Loucy (cell line): ENCODE measurements around the gene PCP4L1.

ENCODE experiments used
- H2AFZ ChIP-seq: fragments of 200-600 bp; sonication (generic); 2 replicates; pipeline ENCODE4 v1.6.0; 2016; ENCODE audit warnings: antibody characterized with exemption, mild to moderate bottlenecking, low read length, moderate library complexity
- H3F3A ChIP-seq: fragments of 200-600 bp; 2 replicates; pipeline ENCODE4 v1.6.0; 2016; ENCODE audit warnings: antibody characterized with exemption, low read depth, mild to moderate bottlenecking
- H3K27me3 ChIP-seq: fragments of 200-600 bp; sonication (generic); 2 replicates; pipeline ENCODE4 v1.6.1; 2014; ENCODE audit warnings: low read length, mild to moderate bottlenecking; ENCODE audit not compliant: insufficient read depth, poor library complexity, severe bottlenecking
- H3K36me3 ChIP-seq: fragments of 200-600 bp; sonication (generic); 2 replicates; pipeline ENCODE4 v1.6.1; 2016; ENCODE audit warnings: low read length; ENCODE audit not compliant: insufficient read depth
- H3K4me1 ChIP-seq: fragments of 200-600 bp; sonication (generic); 2 replicates; pipeline ENCODE4 v1.5.1; 2014; ENCODE audit warnings: low read length, mild to moderate bottlenecking; ENCODE audit not compliant: insufficient read depth, poor library complexity, severe bottlenecking
- H3K4me2 ChIP-seq: fragments of 200-600 bp; sonication (generic); 2 replicates; pipeline ENCODE4 v1.6.0; 2014; ENCODE audit warnings: antibody characterized with exemption, low read length, low read depth, mild to moderate bottlenecking; ENCODE audit not compliant: poor library complexity, severe bottlenecking
- H3K4me3 ChIP-seq: fragments of 200-600 bp; sonication (generic); 2 replicates; pipeline ENCODE4 v1.5.1; 2014; ENCODE audit warnings: low read length, mild to moderate bottlenecking, mixed read lengths; ENCODE audit not compliant: poor library complexity, severe bottlenecking
- H3K79me2 ChIP-seq: fragments of 200-600 bp; sonication (generic); 2 replicates; pipeline ENCODE4 v1.6.1; 2014; ENCODE audit warnings: low read length; ENCODE audit not compliant: insufficient read depth
- H3K9ac ChIP-seq: fragments of 200-600 bp; sonication (generic); 2 replicates; pipeline ENCODE4 v1.6.0; 2014; ENCODE audit warnings: mild to moderate bottlenecking, low read depth, low read length, moderate library complexity; ENCODE audit not compliant: poor library complexity, severe bottlenecking
- H3K9me2 ChIP-seq: fragments of 200-600 bp; sonication (generic); replicated peaks from 2 replicates; pipeline ENCODE4 v1.6.1; 2016; ENCODE audit warnings: low read depth, low read length, mixed read lengths
- H3K9me3 ChIP-seq: fragments of 200-600 bp; sonication (generic); 2 replicates; pipeline ENCODE4 v1.6.1; 2014; ENCODE audit warnings: mild to moderate bottlenecking, antibody characterized with exemption, low read length, low read depth; ENCODE audit not compliant: insufficient read depth
- H4K20me1 ChIP-seq: fragments of 200-600 bp; sonication (generic); 2 replicates; pipeline ENCODE4 v1.6.0; 2014; ENCODE audit warnings: antibody characterized with exemption, low read length, mild to moderate bottlenecking; ENCODE audit not compliant: insufficient read depth, poor library complexity, severe bottlenecking
- EZH2phosphoT487 ChIP-seq: fragments of 200-600 bp; IDR thresholded peaks from 2 replicates; pipeline ENCODE4 v1.6.1; 2018; ENCODE audit warnings: antibody characterized with exemption, mild to moderate bottlenecking, moderate library complexity, borderline replicate concordance
- TF ChIP-seq, protein P1 (sequence below): fragments of 200-600 bp; sonication (generic); conservative IDR thresholded peaks from 2 replicates; pipeline ENCODE4 v1.5.1; 2014; ENCODE audit warnings: mild to moderate bottlenecking, antibody characterized with exemption, low read length

The PCP4L1 gene

DNA sequence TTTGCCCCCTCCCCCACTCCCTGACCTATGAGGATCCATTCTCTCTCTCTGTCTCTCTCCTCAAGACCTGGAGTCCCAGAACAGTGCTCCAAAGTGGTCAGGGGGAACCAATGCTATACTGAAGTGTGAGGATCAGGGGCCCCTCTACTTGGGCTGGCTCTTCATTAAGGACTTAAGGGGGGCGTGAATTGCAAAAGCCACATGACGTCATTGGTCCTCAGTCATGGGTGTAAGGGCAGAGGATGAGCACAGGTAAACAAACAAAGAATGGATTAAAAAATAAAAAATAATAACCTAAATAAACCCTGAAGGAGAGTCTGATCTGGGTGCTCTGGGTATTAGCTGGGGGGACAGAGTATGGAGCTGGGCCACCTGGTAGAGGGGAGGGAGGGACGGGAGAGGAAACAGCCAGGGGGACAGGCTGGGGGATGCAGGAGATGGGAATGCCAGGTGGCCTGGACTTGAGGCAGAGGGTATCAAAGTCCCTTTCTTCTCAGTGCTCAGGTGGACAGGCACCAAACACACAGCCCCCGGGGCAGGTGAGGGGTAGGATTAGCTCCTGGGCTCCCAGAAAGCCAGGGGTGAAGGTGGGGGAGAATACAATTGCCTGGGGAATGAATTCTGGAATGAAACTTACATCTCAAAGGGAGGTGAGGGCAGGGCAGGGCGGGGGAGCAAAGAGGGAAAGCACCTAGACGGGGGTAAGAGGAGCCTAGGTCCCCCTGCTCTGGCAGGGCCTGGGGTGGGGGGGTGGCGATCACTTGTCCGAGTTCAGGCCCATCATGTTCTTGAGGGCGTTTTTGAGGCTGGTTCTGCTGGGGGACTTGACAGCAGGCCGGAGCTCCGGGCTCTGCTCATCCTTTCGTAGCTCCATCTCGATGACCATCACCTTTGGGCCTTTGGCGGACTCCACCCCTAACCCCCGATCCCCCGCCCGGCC, 46.7 kb downstream of the PCP4L1 start:
- H3K36me3 ChIP-seq = no peaks in the 10 kb centered on the region
- H3K9ac ChIP-seq = peak overlapping the region; percentile 91
- H3K9me2 ChIP-seq = no peaks in the 10 kb centered on the region
- H3K4me3 ChIP-seq = peak overlapping the region; percentile 91
- no peak for TF ChIP-seq EZH2phosphoT487
- H4K20me1 ChIP-seq = peaks cover 25% of the 10 kb centered on the region
- no peaks in the 10 kb centered on the region for H3K9me3 ChIP-seq
- peaks cover 16% of the 10 kb centered on the region for H3F3A ChIP-seq
- peak overlapping the region; percentile 90 for H2AFZ ChIP-seq
- H3K79me2 ChIP-seq = peaks cover 33% of the 10 kb centered on the region
- H3K4me2 ChIP-seq = peak overlapping the region; percentile 96
- H3K27me3 ChIP-seq = no peaks in the 10 kb centered on the region
- peaks cover 39% of the 10 kb centered on the region for H3K4me1 ChIP-seq

- Histone ChIP-seq H3K4me3 (peak overlapping the region; percentile 91), H2AFZ (peak overlapping the region; percentile 90), H3K4me2 (peak overlapping the region; percentile 96)
These were observed 47.4 kb downstream of the PCP4L1 start for GRCh38 chr1:161305867-161306519.

DNA sequence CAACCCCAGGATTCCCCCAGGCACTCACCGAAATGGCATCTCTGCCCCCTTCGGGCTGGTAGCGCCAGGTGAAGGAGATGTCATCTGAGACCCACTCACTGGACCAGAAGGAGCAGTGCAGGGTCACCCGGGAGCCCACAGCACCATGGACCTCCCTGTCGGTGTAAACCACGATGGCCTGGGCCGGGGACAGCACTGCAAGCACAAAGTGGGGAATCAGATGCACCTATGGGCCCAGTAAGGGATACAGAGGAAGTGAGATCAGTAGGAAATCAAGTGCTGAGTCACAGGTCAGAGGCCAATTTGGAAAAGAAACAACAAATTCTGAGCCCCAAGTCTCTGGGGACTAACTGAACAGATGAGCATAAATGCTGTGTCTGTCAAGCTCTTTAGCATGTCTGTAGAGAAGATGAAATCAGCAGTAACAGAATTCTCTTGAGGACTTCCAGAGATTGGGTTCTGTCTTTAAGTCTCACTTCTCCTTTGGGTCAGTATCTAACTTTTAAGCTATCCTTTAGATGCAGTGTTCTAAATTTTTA, 48.8 kb downstream of the PCP4L1 start:
- no peak for TF ChIP-seq EZH2phosphoT487
- TF ChIP-seq, protein P1, sequence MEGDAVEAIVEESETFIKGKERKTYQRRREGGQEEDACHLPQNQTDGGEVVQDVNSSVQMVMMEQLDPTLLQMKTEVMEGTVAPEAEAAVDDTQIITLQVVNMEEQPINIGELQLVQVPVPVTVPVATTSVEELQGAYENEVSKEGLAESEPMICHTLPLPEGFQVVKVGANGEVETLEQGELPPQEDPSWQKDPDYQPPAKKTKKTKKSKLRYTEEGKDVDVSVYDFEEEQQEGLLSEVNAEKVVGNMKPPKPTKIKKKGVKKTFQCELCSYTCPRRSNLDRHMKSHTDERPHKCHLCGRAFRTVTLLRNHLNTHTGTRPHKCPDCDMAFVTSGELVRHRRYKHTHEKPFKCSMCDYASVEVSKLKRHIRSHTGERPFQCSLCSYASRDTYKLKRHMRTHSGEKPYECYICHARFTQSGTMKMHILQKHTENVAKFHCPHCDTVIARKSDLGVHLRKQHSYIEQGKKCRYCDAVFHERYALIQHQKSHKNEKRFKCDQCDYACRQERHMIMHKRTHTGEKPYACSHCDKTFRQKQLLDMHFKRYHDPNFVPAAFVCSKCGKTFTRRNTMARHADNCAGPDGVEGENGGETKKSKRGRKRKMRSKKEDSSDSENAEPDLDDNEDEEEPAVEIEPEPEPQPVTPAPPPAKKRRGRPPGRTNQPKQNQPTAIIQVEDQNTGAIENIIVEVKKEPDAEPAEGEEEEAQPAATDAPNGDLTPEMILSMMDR = no peak
- Histone ChIP-seq H3K9ac (peak overlapping the region; percentile 15), H3K4me3 (peak overlapping the region; percentile 35), H3K9me3 (no peaks in the 10 kb centered on the region), H3F3A (peaks cover 11% of the 10 kb centered on the region), H3K36me3 (no peaks in the 10 kb centered on the region), H3K4me2 (peak overlapping the region; percentile 96), H3K9me2 (no peaks in the 10 kb centered on the region), H3K27me3 (no peaks in the 10 kb centered on the region), H3K79me2 (peaks cover 33% of the 10 kb centered on the region), H3K4me1 (peaks cover 37% of the 10 kb centered on the region), H2AFZ (peak overlapping the region; percentile 68), H4K20me1 (peaks cover 25% of the 10 kb centered on the region)

More at GRCh38 chr1:161305867-161306519, 47.4 kb downstream of the PCP4L1 start:
- H3K4me1 ChIP-seq = peaks cover 39% of the 10 kb centered on the region
- no peaks in the 10 kb centered on the region for H3K9me3 ChIP-seq
- peaks cover 11% of the 10 kb centered on the region for H3F3A ChIP-seq
- H4K20me1 ChIP-seq = peaks cover 25% of the 10 kb centered on the region
- H3K9ac ChIP-seq = peak overlapping the region; percentile 91
- TF ChIP-seq, protein P1 = peak; percentile 62
- TF ChIP-seq EZH2phosphoT487 = no peak
- no peaks in the 10 kb centered on the region for H3K27me3 ChIP-seq
- H3K36me3 ChIP-seq = no peaks in the 10 kb centered on the region
- H3K79me2 ChIP-seq = peaks cover 33% of the 10 kb centered on the region
- no peaks in the 10 kb centered on the region for H3K9me2 ChIP-seq
